Measurements from ENCODE around the gene OSBPL10. TPM values are rescaled to one million over a fixed set of nuclear protein-coding genes. Genes with fewer than 3 reads are reported as not detected.

OSBPL10 gene
- total RNA-seq, 4 donors from 2014 or later = 30.0 to 49.7 (median 43.7) TPM

GRCh38 chr3:31833391-31834190 lies 147.5 kb downstream of the OSBPL10 start:
- Histone ChIP-seq H3K27me3 (no peaks in the 10 kb centered on the region), H3K27ac (no peak overlapping the region), H3K36me3 (no peaks in the 10 kb centered on the region), H3K9me3 (no peaks in the 10 kb centered on the region), H3K4me3 (no peak overlapping the region), H3K4me1 (peaks cover 0 to 7% of the 10 kb centered on the region in 2 donors)
- DNase-seq = no peak
- intact Hi-C loops (cut with DNase I; ENCODE audit: low total_unique reads) = no loop called here
- no peak for TF ChIP-seq CTCF (IDR thresholded peaks at IDR 0.05)
- TF ChIP-seq POLR2A (IDR thresholded peaks at IDR 0.05) = no peak

GRCh38 chr3:31832551-31832950 lies 148.5 kb downstream of the OSBPL10 start:
- no peaks in the 10 kb centered on the region for H3K9me3 ChIP-seq
- DNase-seq = no peak
- no peak for TF ChIP-seq POLR2A (IDR thresholded peaks at IDR 0.05)
- H3K36me3 ChIP-seq = no peaks in the 10 kb centered on the region
- no peak overlapping the region for H3K27ac ChIP-seq
- H3K4me3 ChIP-seq = no peak overlapping the region
- peaks cover 0 to 7% of the 10 kb centered on the region in 2 donors for H3K4me1 ChIP-seq
- no peaks in the 10 kb centered on the region for H3K27me3 ChIP-seq
- intact Hi-C loops (cut with DNase I; ENCODE audit: low total_unique reads) = no loop called here

GRCh38 chr3:31831591-31831990 lies 149.5 kb downstream of the OSBPL10 start:
- Histone ChIP-seq H3K27ac (no peak overlapping the region), H3K36me3 (no peaks in the 10 kb centered on the region), H3K9me3 (no peaks in the 10 kb centered on the region), H3K27me3 (no peaks in the 10 kb centered on the region), H3K4me1 (peaks cover 0 to 3% of the 10 kb centered on the region in 2 donors), H3K4me3 (no peak overlapping the region)
- intact Hi-C loops (cut with DNase I; ENCODE audit: low total_unique reads) = no loop called here
- DNase-seq = no peak
- no peak for TF ChIP-seq POLR2A (IDR thresholded peaks at IDR 0.05)
- TF ChIP-seq CTCF (IDR thresholded peaks at IDR 0.05) = no peak

- H3K9me3 ChIP-seq = no peaks in the 10 kb centered on the region
- H3K4me1 ChIP-seq = no peaks in the 10 kb centered on the region
- no peak for TF ChIP-seq CTCF (IDR thresholded peaks at IDR 0.05)
- no peak for TF ChIP-seq POLR2A (IDR thresholded peaks at IDR 0.05)
- DNase-seq = no peak
- no peaks in the 10 kb centered on the region for H3K27me3 ChIP-seq
- intact Hi-C loops (cut with DNase I; ENCODE audit: low total_unique reads) = no loop called here
- H3K36me3 ChIP-seq = no peaks in the 10 kb centered on the region
- H3K27ac ChIP-seq = no peak overlapping the region
- no peak overlapping the region for H3K4me3 ChIP-seq
Measured at GRCh38 chr3:31829826-31830426, 151.1 kb downstream of the OSBPL10 start.

- TF ChIP-seq CTCF (IDR thresholded peaks at IDR 0.05) (no peak), POLR2A (IDR thresholded peaks at IDR 0.05) (no peak)
- DNase-seq = no peak
Measured at GRCh38 chr3:31829010-31829409, 152.1 kb downstream of the OSBPL10 start.

More at GRCh38 chr3:31829010-31829409, 152.1 kb downstream of the OSBPL10 start:
- Histone ChIP-seq H3K36me3 (no peaks in the 10 kb centered on the region), H3K27me3 (no peaks in the 10 kb centered on the region), H3K4me1 (no peaks in the 10 kb centered on the region), H3K9me3 (no peaks in the 10 kb centered on the region), H3K27ac (no peak overlapping the region), H3K4me3 (no peak overlapping the region)
- intact Hi-C loops (cut with DNase I; ENCODE audit: low total_unique reads) = no loop called here
